BLaER1 (cell line): Measurements from ENCODE around the gene PANX1.
"Not testable (repeated sequence)": the region's sequence is repeated elsewhere in the genome, so short reads cannot be mapped to it uniquely, and the experiment has no call there.

ENCODE experiments used
- H3K27ac ChIP-seq: shearing (Covaris generic); formaldehyde crosslinking; 2 replicates; pipeline ENCODE4 v1.8.1; 2022
- H3K27me3 ChIP-seq: shearing (Covaris generic); formaldehyde crosslinking; 2 replicates; pipeline ENCODE4 v1.8.1; 2022
- H3K36me3 ChIP-seq: shearing (Covaris generic); formaldehyde crosslinking; 2 replicates; pipeline ENCODE4 v1.8.1; 2022
- H3K4me1 ChIP-seq: shearing (Covaris generic); formaldehyde crosslinking; 2 replicates; pipeline ENCODE4 v1.8.1; 2022
- H3K4me2 ChIP-seq: shearing (Covaris generic); formaldehyde crosslinking; 2 replicates; pipeline ENCODE4 v1.8.1; 2022
- H3K4me3 ChIP-seq: shearing (Covaris generic); formaldehyde crosslinking; 2 replicates; pipeline ENCODE4 v1.8.1; 2022
- H3K9ac ChIP-seq: shearing (Covaris generic); formaldehyde crosslinking; 2 replicates; pipeline ENCODE4 v1.8.1; 2022
- H3K9me3 ChIP-seq: shearing (Covaris generic); formaldehyde crosslinking; 2 replicates; pipeline ENCODE4 v1.8.1; 2022
- H4K20me1 ChIP-seq: shearing (Covaris generic); formaldehyde crosslinking; 2 replicates; pipeline ENCODE4 v1.8.1; 2022
- Cebpa-rat ChIP-seq: shearing (Covaris generic); IDR thresholded peaks from 2 replicates; pipeline ENCODE4 v1.8.1; 2022

PANX1 gene

GRCh38 chr11:94107363-94107762 is 21.3 kb upstream of the PANX1 start:
- Histone ChIP-seq H3K9me3 (no peaks in the 10 kb centered on the region), H4K20me1 (no peaks in the 10 kb centered on the region), H3K27ac (no peak overlapping the region), H3K9ac (no peak overlapping the region), H3K4me2 (no peak overlapping the region), H3K4me3 (no peak overlapping the region), H3K27me3 (no peaks in the 10 kb centered on the region), H3K36me3 (no peaks in the 10 kb centered on the region), H3K4me1 (no peaks in the 10 kb centered on the region)
- TF ChIP-seq Cebpa-rat = no peak

- no peaks in the 10 kb centered on the region for H3K4me1 ChIP-seq
- H3K9me3 ChIP-seq = no peaks in the 10 kb centered on the region
- no peak overlapping the region for H3K4me2 ChIP-seq
- H3K36me3 ChIP-seq = no peaks in the 10 kb centered on the region
- H3K4me3 ChIP-seq = no peak overlapping the region
- no peaks in the 10 kb centered on the region for H3K27me3 ChIP-seq
- no peak for TF ChIP-seq Cebpa-rat
- no peak overlapping the region for H3K27ac ChIP-seq
- H4K20me1 ChIP-seq = no peaks in the 10 kb centered on the region
- H3K9ac ChIP-seq = no peak overlapping the region
Observed at GRCh38 chr11:94111241-94111640, 17.4 kb upstream of the PANX1 start.

- H3K36me3 ChIP-seq = no peaks in the 10 kb centered on the region
- H3K4me3 ChIP-seq = no peak overlapping the region
- H3K27me3 ChIP-seq = no peaks in the 10 kb centered on the region
- H3K4me1 ChIP-seq = no peaks in the 10 kb centered on the region
- H3K27ac ChIP-seq = no peak overlapping the region
- TF ChIP-seq Cebpa-rat = no peak
- H4K20me1 ChIP-seq = no peaks in the 10 kb centered on the region
- H3K9ac ChIP-seq = no peak overlapping the region
- no peak overlapping the region for H3K4me2 ChIP-seq
- H3K9me3 ChIP-seq = no peaks in the 10 kb centered on the region
Observed at GRCh38 chr11:94111660-94112059, 17.0 kb upstream of the PANX1 start.

GRCh38 chr11:94112206-94112953 is 16.3 kb upstream of the PANX1 start:
- Histone ChIP-seq H3K27me3 (no peaks in the 10 kb centered on the region), H3K9ac (no peak overlapping the region), H4K20me1 (no peaks in the 10 kb centered on the region), H3K9me3 (no peaks in the 10 kb centered on the region), H3K27ac (no peak overlapping the region), H3K4me1 (no peaks in the 10 kb centered on the region), H3K4me3 (no peak overlapping the region), H3K36me3 (no peaks in the 10 kb centered on the region), H3K4me2 (no peak overlapping the region)
- no peak for TF ChIP-seq Cebpa-rat

- Histone ChIP-seq H3K4me1 (no peaks in the 10 kb centered on the region), H4K20me1 (no peaks in the 10 kb centered on the region), H3K4me3 (no peak overlapping the region), H3K27ac (no peak overlapping the region), H3K9ac (no peak overlapping the region), H3K36me3 (no peaks in the 10 kb centered on the region), H3K4me2 (no peak overlapping the region), H3K9me3 (0 out of 2 replicates have a peak, but pooled peaks cover 8% of the 10 kb centered on the region), H3K27me3 (no peaks in the 10 kb centered on the region)
- TF ChIP-seq Cebpa-rat = no peak
Observed at GRCh38 chr11:94117197-94117574, 11.5 kb upstream of the PANX1 start.

GRCh38 chr11:94117871-94118270 is 10.8 kb upstream of the PANX1 start:
- Histone ChIP-seq H3K4me3 (no peak overlapping the region), H3K27me3 (no peaks in the 10 kb centered on the region), H3K36me3 (no peaks in the 10 kb centered on the region), H3K27ac (no peak overlapping the region), H3K4me2 (no peak overlapping the region), H3K9ac (no peak overlapping the region), H3K4me1 (no peaks in the 10 kb centered on the region), H4K20me1 (no peaks in the 10 kb centered on the region), H3K9me3 (0 out of 2 replicates have a peak, but pooled peaks cover 8% of the 10 kb centered on the region)
- no peak for TF ChIP-seq Cebpa-rat

- not testable (repeated sequence) for H3K27ac ChIP-seq, H3K4me2 ChIP-seq, H3K36me3 ChIP-seq
Observed at GRCh38 chr11:94119676-94120075, 9.0 kb upstream of the PANX1 start.

GRCh38 chr11:94120516-94120915 is 8.1 kb upstream of the PANX1 start:
- not testable (repeated sequence) for H3K4me2 ChIP-seq, H3K9ac ChIP-seq, H4K20me1 ChIP-seq, H3K4me3 ChIP-seq, H3K27me3 ChIP-seq, H3K4me1 ChIP-seq, H3K36me3 ChIP-seq, H3K27ac ChIP-seq
- peaks cover 26% of the 10 kb centered on the region for H3K9me3 ChIP-seq

More at GRCh38 chr11:94119676-94120075, 9.0 kb upstream of the PANX1 start:
- not testable (repeated sequence) for H3K4me1 ChIP-seq, H3K9ac ChIP-seq, H3K4me3 ChIP-seq, H3K27me3 ChIP-seq, H4K20me1 ChIP-seq
- peaks cover 17% of the 10 kb centered on the region for H3K9me3 ChIP-seq

- Histone ChIP-seq H3K36me3 (no peaks in the 10 kb centered on the region), H3K4me2 (no peak overlapping the region), H3K9ac (no peak overlapping the region), H4K20me1 (no peaks in the 10 kb centered on the region), H3K27ac (no peak overlapping the region), H3K9me3 (peaks cover 28% of the 10 kb centered on the region), H3K27me3 (no peaks in the 10 kb centered on the region), H3K4me1 (no peaks in the 10 kb centered on the region), H3K4me3 (no peak overlapping the region)
- no peak for TF ChIP-seq Cebpa-rat
Observed at GRCh38 chr11:94120946-94121345, 7.7 kb upstream of the PANX1 start.

GRCh38 chr11:94125407-94126115 is 3.1 kb upstream of the PANX1 start:
- H3K9ac ChIP-seq = no peak overlapping the region
- no peak for TF ChIP-seq Cebpa-rat

More at GRCh38 chr11:94125407-94126115, 3.1 kb upstream of the PANX1 start:
- no peak overlapping the region for H3K4me2 ChIP-seq
- no peaks in the 10 kb centered on the region for H3K27me3 ChIP-seq
- H3K4me3 ChIP-seq = no peak overlapping the region
- H3K9me3 ChIP-seq = peaks cover 20% of the 10 kb centered on the region
- H4K20me1 ChIP-seq = peaks cover 9% of the 10 kb centered on the region
- no peaks in the 10 kb centered on the region for H3K36me3 ChIP-seq
- H3K4me1 ChIP-seq = peaks cover 25% of the 10 kb centered on the region
- H3K27ac ChIP-seq = no peak overlapping the region
